SK-N-SH (cell line): ENCODE data around the gene VAMP8. TPM values are rescaled to one million over a fixed set of nuclear protein-coding genes. Genes with fewer than 3 reads are reported as not detected.

Experiments
- CTCF ChIA-PET: fragments of 300-600, 350-600 bp; formaldehyde crosslinking; extraction: SDS; loops from one replicate; lab custom pipeline; 2021; lab: Yijun Ruan, JAX
- POLR2A ChIA-PET: fragments of 350-600 bp; sonication (Branson Sonifier 250); formaldehyde crosslinking; extraction: SDS; loops from one replicate; lab custom pipeline; 2020; ENCODE audit warnings: antibody characterized with exemption, inconsistent platforms; lab: Yijun Ruan, JAX
- DNase-seq: peaks from one replicate; pipeline ENCODE4 v3.0.0; 2012
- H2AFZ ChIP-seq: fragments of 200-600 bp; sonication (generic); 2 replicates; pipeline ENCODE4 v1.8.1; 2016; ENCODE audit warnings: antibody characterized with exemption, mild to moderate bottlenecking, low read depth
- H3F3A ChIP-seq: fragments of 200-600 bp; sonication (generic); replicated peaks from 2 replicates; pipeline ENCODE3; 2016; ENCODE audit warnings: antibody characterized with exemption, mild to moderate bottlenecking; ENCODE audit not compliant: insufficient read depth
- H3K27ac ChIP-seq, 2 experiments: fragments of 200-500 bp in 1 of 2; fragments of 200-600 bp in 1 of 2; sonication (Bioruptor generic) in 1 of 2; sonication (generic), shearing (Covaris generic) in 1 of 2; 2 replicates each; pipeline versions ENCODE4 v1.5.1 to v1.6.1; 2014 to 2016; ENCODE audit warnings: low read depth in 2 of 2, inconsistent platforms in 1 of 2, low read length in 1 of 2, mild to moderate bottlenecking in 1 of 2, mixed read lengths in 1 of 2
- H3K27me3 ChIP-seq: fragments of 200-600 bp; sonication (generic), shearing (Covaris generic); 2 replicates; pipeline ENCODE4 v1.6.1; 2016; ENCODE audit warnings: mixed run types; ENCODE audit not compliant: insufficient read depth
- H3K36me3 ChIP-seq, 2 experiments: fragments of 200-500 bp in 1 of 2; fragments of 200-600 bp in 1 of 2; sonication (Bioruptor generic) in 1 of 2; sonication (generic) in 1 of 2; replicated peaks in 1 of 2; 2 replicates each; pipeline versions ENCODE3 to v1.5.1; 2014 to 2016; ENCODE audit warnings: low read length in 1 of 2, mild to moderate bottlenecking in 1 of 2; ENCODE audit not compliant: insufficient read depth in 2 of 2, control insufficient read depth in 1 of 2
- H3K4me1 ChIP-seq, 2 experiments: fragments of 200-500 bp in 1 of 2; fragments of 200-600 bp in 1 of 2; sonication (Bioruptor generic) in 1 of 2; sonication (generic), shearing (Covaris generic) in 1 of 2; 2 replicates each; pipeline versions ENCODE4 v1.5.1 to v1.6.1; 2014 to 2016; ENCODE audit warnings: low read depth in 1 of 2, low read length in 1 of 2, mixed run types in 1 of 2; ENCODE audit not compliant: insufficient read depth in 2 of 2, control insufficient read depth in 1 of 2
- H3K4me2 ChIP-seq: fragments of 200-600 bp; sonication (generic), shearing (Covaris generic); 2 replicates; pipeline ENCODE4 v1.6.1; 2017; ENCODE audit warnings: mixed run types
- H3K4me3 ChIP-seq, 2 experiments: fragments of 200-500 bp in 1 of 2; fragments of 200-600 bp in 1 of 2; sonication (Bioruptor generic) in 1 of 2; sonication (generic), shearing (Covaris generic) in 1 of 2; 2 replicates each; pipeline versions ENCODE4 v1.5.1 to v1.8.1; 2014 to 2016; ENCODE audit warnings: low read depth in 2 of 2, inconsistent platforms in 1 of 2, low read length in 1 of 2, mild to moderate bottlenecking in 1 of 2, mixed read lengths in 1 of 2, moderate library complexity in 1 of 2
- H3K79me2 ChIP-seq: fragments of 200-600 bp; sonication (generic); 2 replicates; pipeline ENCODE4 v1.8.1; 2017; ENCODE audit warnings: mild to moderate bottlenecking; ENCODE audit not compliant: insufficient read depth
- H3K9ac ChIP-seq: fragments of 200-600 bp; sonication (generic); 2 replicates; pipeline ENCODE4 v1.6.1; 2017; ENCODE audit warnings: mixed run types
- H3K9me2 ChIP-seq: fragments of 200-600 bp; sonication (generic); 2 replicates; pipeline ENCODE4 v1.6.1; 2017; ENCODE audit warnings: mixed run types
- H3K9me3 ChIP-seq: fragments of 200-600 bp; sonication (generic); 2 replicates; pipeline ENCODE4 v1.6.1; 2017; ENCODE audit warnings: mixed run types, mild to moderate bottlenecking, moderate library complexity
- H4K20me1 ChIP-seq: fragments of 200-600 bp; sonication (generic); 2 replicates; pipeline ENCODE4 v1.6.1; 2017; ENCODE audit warnings: mild to moderate bottlenecking, mixed run types; ENCODE audit not compliant: insufficient read depth
- CHD2 ChIP-seq: fragments of 150-350 bp; IDR thresholded peaks from 2 replicates; pipeline ENCODE4 v1.6.1; 2018; ENCODE audit warnings: low read length; ENCODE audit not compliant: partially characterized antibody
- CTCF ChIP-seq: fragments of 200-600 bp; sonication (generic); IDR thresholded peaks from 2 replicates; pipeline ENCODE4 v1.6.1; 2017; ENCODE audit warnings: antibody characterized with exemption, mild to moderate bottlenecking, moderate library complexity
- ELF1 ChIP-seq: IDR thresholded peaks from 2 replicates; pipeline ENCODE4 v1.4.0; 2012
- EP300 ChIP-seq, 2 experiments: IDR thresholded peaks; 2 replicates each; pipeline versions ENCODE4 v1.4.0 to v1.6.1; 2012; ENCODE audit warnings: borderline replicate concordance in 1 of 2, low read depth in 1 of 2, low read length in 1 of 2
- FOXJ3 ChIP-seq: sonication (generic); formaldehyde crosslinking; IDR thresholded peaks from 2 replicates; pipeline ENCODE4 v1.5.1; 2020; ENCODE audit warnings: mild to moderate bottlenecking, missing genetic modification reagents
- FOXM1 ChIP-seq: IDR thresholded peaks from 2 replicates; pipeline ENCODE4 v1.4.0; 2012; ENCODE audit warnings: low read depth, mild to moderate bottlenecking
- GATA2 ChIP-seq: sonication (generic); formaldehyde crosslinking; IDR thresholded peaks from 2 replicates; pipeline ENCODE4 v1.5.0; 2020; ENCODE audit warnings: mild to moderate bottlenecking, missing genetic modification reagents
- IRF3 ChIP-seq: fragments of 150-350 bp; IDR thresholded peaks from 2 replicates; pipeline ENCODE4 v1.6.1; 2016; ENCODE audit warnings: mild to moderate bottlenecking, low read depth, low read length
- MAX ChIP-seq: IDR thresholded peaks from 2 replicates; pipeline ENCODE4 v1.4.0; 2012; ENCODE audit warnings: low read depth
- MEF2A ChIP-seq: IDR thresholded peaks from 2 replicates; pipeline ENCODE4 v1.4.0; 2012; ENCODE audit warnings: low read depth, borderline replicate concordance
- MXI1 ChIP-seq: IDR thresholded peaks from 2 replicates; pipeline ENCODE4 v1.6.1; 2012; ENCODE audit warnings: mild to moderate bottlenecking, low read depth, low read length, improper control_type of control experiment
- NFIC ChIP-seq: IDR thresholded peaks from 2 replicates; pipeline ENCODE4 v1.4.0; 2012; ENCODE audit warnings: borderline replicate concordance
- POLR2AphosphoS5 ChIP-seq: IDR thresholded peaks from 2 replicates; pipeline ENCODE4 v1.6.1; 2012; ENCODE audit warnings: low read depth, low read length
- RAD21 ChIP-seq: IDR thresholded peaks from 2 replicates; pipeline ENCODE4 v1.6.1; 2012; ENCODE audit warnings: mild to moderate bottlenecking, low read length
- RCOR1 ChIP-seq: fragments of 150-350 bp; IDR thresholded peaks from 2 replicates; pipeline ENCODE4 v1.6.1; 2017; ENCODE audit warnings: antibody characterized with exemption, low read length
- REST ChIP-seq: IDR thresholded peaks from 2 replicates; pipeline ENCODE4 v1.6.1; 2012; ENCODE audit warnings: mild to moderate bottlenecking, low read depth, low read length, moderate library complexity
- SIN3A ChIP-seq: IDR thresholded peaks from 2 replicates; pipeline ENCODE4 v1.6.1; 2012; ENCODE audit warnings: low read depth, mild to moderate bottlenecking, low read length, moderate library complexity, borderline replicate concordance
- TAF1 ChIP-seq: IDR thresholded peaks from 2 replicates; pipeline ENCODE4 v1.6.1; 2012; ENCODE audit warnings: low read depth, mild to moderate bottlenecking, low read length, moderate library complexity, borderline replicate concordance
- TCF12 ChIP-seq: IDR thresholded peaks from 2 replicates; pipeline ENCODE4 v1.4.0; 2012
- USF2 ChIP-seq: fragments of 150-350 bp; IDR thresholded peaks from 2 replicates; pipeline ENCODE4 v1.6.1; 2017; ENCODE audit warnings: antibody characterized with exemption, low read length, low read depth, borderline replicate concordance
- WGBS: methylation state at CpG from one replicate; pipeline ENCODE4 v1.1.6; 2017; ENCODE audit warnings: low lambda C conversion rate; 5-methylcytosine and 5-hydroxymethylcytosine counted together
- polyA plus RNA-seq, 3 experiments: library from polyadenylated mRNA; depleted of rRNA; stranded (reverse); fragments of >200 nt; gene quantifications; 2 replicates each; pipeline ENCODE4 v1.2.3, GENCODE V29; 2012

VAMP8 gene
- polyA plus RNA-seq, 1 of the 3 experiments (the other 2 are of a cell fraction) = 0.72 TPM

- Histone ChIP-seq H3K27me3 (no peaks in the 10 kb centered on the region), H3K9ac (peak overlapping the region; percentile 99), H3K9me3 (no peaks in the 10 kb centered on the region), H3F3A (peaks cover 29% of the 10 kb centered on the region), H3K4me1 (peaks cover 29 to 40% of the 10 kb centered on the region in 2 experiments; a peak in 3 of 4 replicates), H3K27ac (peak overlapping the region; percentile 98 to 100; a peak in 3 of 4 replicates), H3K4me2 (peak overlapping the region; percentile 91), H3K79me2 (peaks cover 68% of the 10 kb centered on the region), H2AFZ (no peak overlapping the region), H4K20me1 (peaks cover 53% of the 10 kb centered on the region), H3K9me2 (no peaks in the 10 kb centered on the region), H3K36me3 (peaks cover 44 to 48% of the 10 kb centered on the region in 2 experiments), H3K4me3 (peak overlapping the region; percentile 94 to 99)
- CTCF ChIA-PET = interaction anchor here (1.0 to 10.6 kb wide), 5 partner anchors 10 to 128 kb away, joined by 3 to 146 read pairs (median 61); partner anchors contain the start of gene SH2D6
- WGBS = 4% methylated on average over 11 of the region's 11 CpGs
- POLR2A ChIA-PET = interaction anchor here (0.6 to 6.1 kb wide), 13 partner anchors 11 to 120 kb away, joined by 4 to 106 read pairs (median 38); partner anchors contain the start of genes GGCX and SH2D6
- TF ChIP-seq TCF12 (no peak), MXI1 (no peak), FOXM1 (no peak), SIN3A (no peak), RCOR1 (no peak), MEF2A (no peak), POLR2AphosphoS5 (no peak), USF2 (no peak)
- no peak for DNase-seq
Observed at GRCh38 chr2:85540133-85540648, 37.2 kb upstream of the VAMP8 start.

GRCh38 chr2:85541262-85541661 lies 36.1 kb upstream of the VAMP8 start:
- POLR2A ChIA-PET = interaction anchor here (1.6 to 6.1 kb wide), 9 partner anchors 10 to 121 kb away, joined by 5 to 106 read pairs (median 75); partner anchors contain the start of genes GGCX and SH2D6
- no peak overlapping the region for H2AFZ ChIP-seq
- H3K9me3 ChIP-seq = no peaks in the 10 kb centered on the region
- TF ChIP-seq NFIC (no peak), EP300 (IDR thresholded peaks at IDR 0.05; ENCODE audit: borderline replicate concordance in 1 of 2, low read depth in 1 of 2, low read length in 1 of 2) (no peak), SIN3A (no peak), IRF3 (no peak), TAF1 (no peak), MAX (no peak), FOXJ3 (CRISPR knock-in tag) (no peak), GATA2 (CRISPR knock-in tag) (no peak), REST (no peak), CTCF (no peak), CHD2 (no peak), ELF1 (no peak), RAD21 (no peak)

More at GRCh38 chr2:85541262-85541661, 36.1 kb upstream of the VAMP8 start:
- no peak for DNase-seq
- peaks cover 63% of the 10 kb centered on the region for H4K20me1 ChIP-seq
- no peaks in the 10 kb centered on the region for H3K27me3 ChIP-seq
- WGBS = 25% methylated on average over 4 of the region's 4 CpGs
- H3F3A ChIP-seq = peaks cover 39% of the 10 kb centered on the region
- peaks cover 55 to 56% of the 10 kb centered on the region in 2 experiments for H3K36me3 ChIP-seq
- H3K27ac ChIP-seq = peak overlapping the region in 1 of 2 experiments; percentile 43; a peak in 2 of 4 replicates
- H3K9me2 ChIP-seq = no peaks in the 10 kb centered on the region
- H3K9ac ChIP-seq = peak overlapping the region; percentile 99; the same call in 1 of the 2 replicates
- peak overlapping the region; percentile 94 to 99 for H3K4me3 ChIP-seq
- CTCF ChIA-PET = interaction anchor here (1.6 to 10.6 kb wide), 4 partner anchors 9 to 120 kb away, joined by 4 to 146 read pairs (median 86); partner anchors contain the start of gene SH2D6
- peak overlapping the region; percentile 91 for H3K4me2 ChIP-seq
- H3K79me2 ChIP-seq = peaks cover 66% of the 10 kb centered on the region
- H3K4me1 ChIP-seq = peaks cover 29 to 36% of the 10 kb centered on the region in 2 experiments; a peak in 3 of 4 replicates
